ENCODE data around the gene PDPR. TPM values are rescaled to one million over a fixed set of nuclear protein-coding genes. Genes with fewer than 3 reads are reported as not detected.
"Not testable (repeated sequence)": the region's sequence is repeated elsewhere in the genome, so short reads cannot be mapped to it uniquely, and the experiment has no call there.

The PDPR gene
- polyA plus RNA-seq (2012; ENCODE audit: insufficient read length, low read depth): 11.2 TPM

- TF ChIP-seq TAF1 (IDR thresholded peaks at IDR 0.05; ENCODE audit: borderline replicate concordance, insufficient read depth, low read length); POLR2AphosphoS5 (IDR thresholded peaks at IDR 0.05; ENCODE audit: low read depth, low read length); REST (IDR thresholded peaks at IDR 0.05; ENCODE audit: insufficient read depth in 1 of 2, low read depth in 2 of 2, low read length in 2 of 2): not testable (repeated sequence)
These were observed at the start of gene PDPR for GRCh38 chr16:70113982-70114826. Gene PDPR, plus strand, starts transcription at chr16:70114332. Its CDS starts 6,161 bp downstream, at chr16:70120493.

GRCh38 chr16:70151391-70151790, 37.3 kb downstream of the PDPR start:
- TF ChIP-seq REST (IDR thresholded peaks at IDR 0.05; ENCODE audit: insufficient read depth in 1 of 2, low read depth in 2 of 2, low read length in 2 of 2) (no peak), POLR2AphosphoS5 (IDR thresholded peaks at IDR 0.05; ENCODE audit: low read depth, low read length) (no peak), TAF1 (IDR thresholded peaks at IDR 0.05; ENCODE audit: borderline replicate concordance, insufficient read depth, low read length) (no peak), FOXP2 (optimal IDR thresholded peaks at IDR 0.05; ENCODE audit: borderline replicate concordance, extremely low read depth, extremely low read length, insufficient read depth) (no peak), SIN3A (IDR thresholded peaks at IDR 0.05; ENCODE audit: borderline replicate concordance, insufficient read depth, low read length) (no peak)

GRCh38 chr16:70151941-70152509, 37.9 kb downstream of the PDPR start:
- TF ChIP-seq TAF1 (IDR thresholded peaks at IDR 0.05; ENCODE audit: borderline replicate concordance, insufficient read depth, low read length) (no peak), FOXP2 (optimal IDR thresholded peaks at IDR 0.05; ENCODE audit: borderline replicate concordance, extremely low read depth, extremely low read length, insufficient read depth) (no peak), POLR2AphosphoS5 (IDR thresholded peaks at IDR 0.05; ENCODE audit: low read depth, low read length) (no peak)

GRCh38 chr16:70152578-70153302, 38.6 kb downstream of the PDPR start:
- TF ChIP-seq POLR2AphosphoS5 (IDR thresholded peaks at IDR 0.05; ENCODE audit: low read depth, low read length): no peak
- TF ChIP-seq FOXP2 (optimal IDR thresholded peaks at IDR 0.05; ENCODE audit: borderline replicate concordance, extremely low read depth, extremely low read length, insufficient read depth): no peak
- TF ChIP-seq REST (IDR thresholded peaks at IDR 0.05; ENCODE audit: insufficient read depth in 1 of 2, low read depth in 2 of 2, low read length in 2 of 2): no peak
- no peak for TF ChIP-seq SIN3A (IDR thresholded peaks at IDR 0.05; ENCODE audit: borderline replicate concordance, insufficient read depth, low read length)
- TF ChIP-seq TAF1 (IDR thresholded peaks at IDR 0.05; ENCODE audit: borderline replicate concordance, insufficient read depth, low read length): no peak

GRCh38 chr16:70156207-70156978, 42.3 kb downstream of the PDPR start:
- TF ChIP-seq REST (IDR thresholded peaks at IDR 0.05; ENCODE audit: insufficient read depth in 1 of 2, low read depth in 2 of 2, low read length in 2 of 2): no peak
